Heart right ventricle (tissue), 16 donors: Measurements from ENCODE around the gene KCNT2. TPM values are rescaled to one million over a fixed set of nuclear protein-coding genes. Genes with fewer than 3 reads are reported as not detected.

Experiments used
- ATAC-seq, 8 donors: fragments of 200-7000 bp; cut with Tn5 transposase; one replicate each; pipeline ENCODE4 v1.9.1; 2020; ENCODE audit warnings: mild to moderate bottlenecking in 8 of 8, moderate library complexity in 8 of 8, moderate number of reproducible peaks in 1 of 8
- DNase-seq, 2 donors: peaks; one replicate each; pipeline ENCODE4 v3.0.0-alpha.2; 2020
- H3K27ac ChIP-seq, 10 donors: fragments of 200-600 bp; sonication (generic) in 2 of 10; one replicate each; pipeline versions ENCODE4 v1.5.0 to v1.8.0; 2020 to 2022; ENCODE audit warnings: mild to moderate bottlenecking in 3 of 10
- H3K27me3 ChIP-seq, 7 donors: fragments of 200-600 bp; one replicate each; pipeline ENCODE4 v1.8.0; 2021 to 2022; ENCODE audit warnings: mild to moderate bottlenecking in 2 of 7
- H3K36me3 ChIP-seq, 9 donors: fragments of 200-600 bp; sonication (generic) in 1 of 9; one replicate each; pipeline versions ENCODE4 v1.5.0 to v1.8.0; 2020 to 2022; ENCODE audit warnings: mild to moderate bottlenecking in 2 of 9
- H3K4me1 ChIP-seq, 9 donors: fragments of 200-600 bp; sonication (generic) in 1 of 9; one replicate each; pipeline versions ENCODE4 v1.5.0 to v1.8.0; 2020 to 2022; ENCODE audit warnings: mild to moderate bottlenecking in 4 of 9
- H3K4me3 ChIP-seq, 10 donors: fragments of 200-600 bp; sonication (generic) in 2 of 10; one replicate each; pipeline versions ENCODE4 v1.5.0 to v1.8.0; 2020 to 2022; ENCODE audit warnings: mild to moderate bottlenecking in 7 of 10, moderate library complexity in 2 of 10
- H3K9me3 ChIP-seq, 11 donors: fragments of 200-600 bp in 10 of 11; sonication (generic) in 2 of 11; one replicate each; pipeline versions ENCODE4 v1.5.0 to v1.8.0; 2013 to 2022; ENCODE audit warnings: mild to moderate bottlenecking in 2 of 11, control low read depth in 1 of 11, moderate library complexity in 1 of 11
- WGBS, 2 donors: extraction: QIAGEN DNeasy Blood & Tissue Kit; methylation state at CpG; one replicate each; pipeline ENCODE4 v1.1.7; 2013; ENCODE audit warnings: inconsistent platforms in 1 of 2; 5-methylcytosine and 5-hydroxymethylcytosine counted together
- intact Hi-C, 10 donors: fragments of 100-400 bp; cut with DNase I; formaldehyde crosslinking; loops; one replicate each; pipeline versions ENCODE4 v1.11.1 to v1.14.2; 2022
- polyA plus RNA-seq, 2 donors: library from polyadenylated mRNA; stranded (reverse); fragments of 200-250 nt; gene quantifications; one replicate each; pipeline ENCODE4 v1.2.3, GENCODE V29; 2013
- total RNA-seq, 10 donors: library from RNA; stranded (reverse); fragmentation: NEBNext Ultra II Directional in 3 of 10; extraction: Animal tissue kit (Norgen Biotek cat#: 25700) in 3 of 10; gene quantifications; one replicate each; pipeline versions ENCODE4 v1.2.1 to v1.2.4, GENCODE V29; 2021 to 2023
- TF ChIP-seq, protein P1 (sequence below), 9 donors: fragments of 200-600 bp; sonication (generic) in 2 of 9; IDR thresholded peaks; one replicate each; pipeline versions ENCODE4 v1.5.0 to v1.8.0; 2021 to 2022; ENCODE audit warnings: antibody characterized with exemption in 9 of 9, mild to moderate bottlenecking in 5 of 9, moderate library complexity in 1 of 9
- donor health status: Arrhythmogenic right ventricular cardiomyopathy.
- donor health status: ischemic (EF 13 %, LVEDD 7.1; RV severe dilation, severe dysfunction).
- donor health status: healthy with polysubstance abuse.
- donor health status: DM: no; HTN: yes; CAD: no.
- donor health status: DM: no; HTN: no; CAD: no.
- donor health status: ischemic (EF 25% LVEDD 6.9; RV normal size, moderate dysfunction).
- donor health status: ischemic (EF 25% LVEDD 5.7; RV mildly dilated, moderate dysfunction).
- donor health status: healthy.
- donor health status: DM: yes; HTN: yes; CAD: no.
- donor health status: Ischemic cardiomyopathy.
- donor health status: ischemic (EF 35%, LVEDD 5.7; RV mildly dilated, moderate dysfunction).
- donor health status: nonischemic (EF 11% LVEDD 7.7; RV severe dilation, severe dysfunction).
- donor health status: DM: yes; HTN: yes; CAD: no.
- donor health status: PGD.
- donor health status: ischemic (EF 29% LVEDD 5.4; RV normal size, mild dysfunction).
- donor health status: nonischemic (EF 23%, LVEDD 6.1; RV moderate dilation, normal function).

KCNT2 gene
- total and polyA plus RNA-seq, 12 donors, result 0.26 to 1.1 (median 0.68) TPM

DNA sequence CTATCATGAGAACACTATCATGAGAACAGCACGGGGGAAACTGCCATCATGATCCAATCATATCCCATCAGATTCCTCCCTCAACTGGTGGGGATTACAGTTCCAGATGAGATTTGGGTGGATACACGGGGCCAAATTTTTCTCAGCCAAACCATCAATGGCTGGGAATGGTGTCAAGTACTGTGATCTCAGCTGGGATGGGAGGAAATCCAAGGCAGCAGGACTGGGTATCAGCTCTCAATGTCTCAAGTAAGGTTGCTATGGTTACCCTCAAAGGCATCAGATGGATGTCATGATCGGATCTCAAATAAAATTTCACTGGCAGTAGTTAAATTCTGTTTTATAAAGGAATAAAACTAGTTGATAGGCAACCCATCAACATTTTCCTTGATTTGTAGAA lies 399.0 kb downstream of the KCNT2 start:
- Histone ChIP-seq H3K9me3 (peaks cover 0 to 6% (median 0%) of the 10 kb centered on the region in 11 donors), H3K36me3 (no peaks in the 10 kb centered on the region), H3K4me1 (no peaks in the 10 kb centered on the region), H3K27ac (peak overlapping the region in 1 of 10 donors; percentile 14), H3K27me3 (no peaks in the 10 kb centered on the region), H3K4me3 (no peak overlapping the region)
- peak in 1 of 2 donors; percentile 16 for DNase-seq
- TF ChIP-seq, protein P1, sequence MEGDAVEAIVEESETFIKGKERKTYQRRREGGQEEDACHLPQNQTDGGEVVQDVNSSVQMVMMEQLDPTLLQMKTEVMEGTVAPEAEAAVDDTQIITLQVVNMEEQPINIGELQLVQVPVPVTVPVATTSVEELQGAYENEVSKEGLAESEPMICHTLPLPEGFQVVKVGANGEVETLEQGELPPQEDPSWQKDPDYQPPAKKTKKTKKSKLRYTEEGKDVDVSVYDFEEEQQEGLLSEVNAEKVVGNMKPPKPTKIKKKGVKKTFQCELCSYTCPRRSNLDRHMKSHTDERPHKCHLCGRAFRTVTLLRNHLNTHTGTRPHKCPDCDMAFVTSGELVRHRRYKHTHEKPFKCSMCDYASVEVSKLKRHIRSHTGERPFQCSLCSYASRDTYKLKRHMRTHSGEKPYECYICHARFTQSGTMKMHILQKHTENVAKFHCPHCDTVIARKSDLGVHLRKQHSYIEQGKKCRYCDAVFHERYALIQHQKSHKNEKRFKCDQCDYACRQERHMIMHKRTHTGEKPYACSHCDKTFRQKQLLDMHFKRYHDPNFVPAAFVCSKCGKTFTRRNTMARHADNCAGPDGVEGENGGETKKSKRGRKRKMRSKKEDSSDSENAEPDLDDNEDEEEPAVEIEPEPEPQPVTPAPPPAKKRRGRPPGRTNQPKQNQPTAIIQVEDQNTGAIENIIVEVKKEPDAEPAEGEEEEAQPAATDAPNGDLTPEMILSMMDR (IDR thresholded peaks at IDR 0.05), result no peak
- intact Hi-C loops, result no loop called here
- 58 to 71% methylated on average over 3 of the region's 3 CpGs for whole genome bisulfite sequencing, 2 donors
- ATAC-seq, result peak in 4 of 8 donors; percentile 31 to 65 (median 51)

DNA sequence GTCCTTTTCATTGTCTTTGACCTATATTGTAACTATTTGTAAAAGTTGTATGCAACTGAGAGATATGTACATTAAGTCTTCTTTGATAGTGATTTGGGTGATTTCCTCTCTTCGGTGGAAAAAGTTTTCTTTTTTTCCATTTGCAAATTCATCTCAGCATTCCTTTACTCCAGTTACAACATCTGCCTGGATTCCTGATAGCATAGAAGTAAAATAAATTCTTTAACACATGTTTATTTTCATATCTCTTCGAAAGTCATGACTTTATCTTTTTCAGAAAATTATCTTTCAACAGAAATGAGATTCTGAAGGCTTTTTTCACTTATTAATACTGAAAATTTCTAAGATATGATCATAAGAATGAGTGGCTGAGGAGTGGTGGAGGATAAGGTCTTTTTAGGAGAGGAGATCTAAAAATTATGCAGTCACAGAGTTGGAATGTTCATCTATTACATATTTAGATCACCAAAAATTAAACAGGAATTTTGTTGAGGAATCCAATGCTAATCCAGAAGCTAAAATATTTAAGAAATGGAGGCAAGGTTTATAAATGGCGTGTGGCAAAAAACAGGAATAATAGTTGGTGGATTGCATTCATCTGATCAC lies 400.5 kb downstream of the KCNT2 start:
- Histone ChIP-seq H3K36me3 (no peaks in the 10 kb centered on the region), H3K4me1 (no peaks in the 10 kb centered on the region), H3K4me3 (no peak overlapping the region), H3K27me3 (no peaks in the 10 kb centered on the region), H3K9me3 (peaks cover 0 to 6% (median 0%) of the 10 kb centered on the region in 11 donors), H3K27ac (no peak overlapping the region)
- 62 to 65% methylated on average over 3 of the region's 3 CpGs for WGBS, 2 donors
- DNase-seq (no peak), ATAC-seq (no peak)
- intact Hi-C loops, result no loop called here
- TF ChIP-seq, protein P1 (IDR thresholded peaks at IDR 0.05), result no peak

DNA sequence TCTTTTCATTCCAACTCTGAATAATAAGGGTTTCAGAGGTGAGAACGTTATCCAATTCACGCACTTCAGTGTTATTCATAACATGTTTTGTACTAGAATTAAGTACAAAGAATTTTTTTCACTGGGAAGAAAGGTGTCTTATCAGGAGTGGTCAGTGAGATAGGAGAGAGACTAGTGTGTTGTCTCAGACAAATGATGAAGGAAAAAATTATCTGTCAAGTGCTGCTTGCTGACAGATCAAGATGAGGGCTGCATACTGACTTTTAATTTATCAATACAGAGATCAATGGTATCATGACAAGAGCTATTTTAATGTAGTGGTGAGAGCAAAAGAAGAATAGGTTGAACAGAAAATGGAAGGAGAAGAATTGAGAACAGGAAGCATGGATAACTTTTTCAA lies 402.4 kb downstream of the KCNT2 start:
- DNase-seq (no peak), ATAC-seq (no peak)
- no peaks in the 10 kb centered on the region for H3K4me1 ChIP-seq
- TF ChIP-seq, protein P1 (IDR thresholded peaks at IDR 0.05), result no peak
- no peaks in the 10 kb centered on the region for H3K27me3 ChIP-seq
- H3K4me3 ChIP-seq, result no peak overlapping the region
- H3K9me3 ChIP-seq, result peaks cover 0 to 6% (median 0%) of the 10 kb centered on the region in 11 donors
- H3K27ac ChIP-seq, result no peak overlapping the region
- WGBS, 2 donors, result 53 to 54% methylated on average over 2 of the region's 2 CpGs
- intact Hi-C loops, result no loop called here
- no peaks in the 10 kb centered on the region for H3K36me3 ChIP-seq

DNA sequence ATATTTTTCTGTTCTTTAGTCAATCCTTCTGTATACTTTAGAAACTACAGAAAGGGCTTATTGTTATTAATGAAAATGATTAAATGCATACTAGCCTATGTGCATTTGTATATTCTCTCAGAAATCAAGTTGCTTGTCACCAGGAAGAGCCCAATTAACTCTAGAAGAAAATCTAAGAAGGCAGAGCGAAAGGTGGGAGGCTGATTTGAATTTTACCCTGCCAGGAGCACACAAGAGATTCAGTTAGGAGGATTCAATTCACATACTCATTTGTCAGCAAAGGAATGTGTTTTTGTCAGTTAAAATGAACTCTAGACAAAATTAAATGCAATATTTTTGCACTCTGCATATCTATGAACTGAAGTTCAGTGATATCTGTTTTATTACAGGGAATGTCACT lies 411.8 kb downstream of the KCNT2 start:
- DNase-seq, result no peak
- 82 to 84% methylated on average over 1 of the region's 1 CpG for WGBS, 2 donors
- Histone ChIP-seq H3K36me3 (no peaks in the 10 kb centered on the region), H3K27me3 (no peaks in the 10 kb centered on the region), H3K4me3 (no peak overlapping the region), H3K4me1 (no peaks in the 10 kb centered on the region), H3K9me3 (no peaks in the 10 kb centered on the region), H3K27ac (no peak overlapping the region)
- TF ChIP-seq, protein P1 (IDR thresholded peaks at IDR 0.05), result no peak
- ATAC-seq, result no peak
- intact Hi-C loops, result no loop called here
